ENCODE results near the gene FTCD.
"Not testable (repeated sequence)": the region's sequence is repeated elsewhere in the genome, so short reads cannot be mapped to it uniquely, and the experiment has no call there.

FTCD gene

GRCh38 chr21:46171996-46172862, 16.9 kb upstream of the FTCD start:
- no peak for DNase-seq (ENCODE audit: low read depth)

- DNase-seq (ENCODE audit: low read depth) = no peak
Observed at GRCh38 chr21:46171585-46171984, 16.2 kb upstream of the FTCD start.

GRCh38 chr21:46170436-46171193, 15.2 kb upstream of the FTCD start:
- not testable (repeated sequence) for DNase-seq (ENCODE audit: low read depth)

GRCh38 chr21:46168659-46169386, 13.4 kb upstream of the FTCD start:
- no peak for DNase-seq (ENCODE audit: low read depth)

- DNase-seq (ENCODE audit: low read depth) = no peak
Observed at GRCh38 chr21:46168238-46168637, 12.9 kb upstream of the FTCD start.

GRCh38 chr21:46165098-46165497, 9.7 kb upstream of the FTCD start:
- no peak for DNase-seq (ENCODE audit: low read depth)

- no peak for DNase-seq (ENCODE audit: low read depth)
Observed at GRCh38 chr21:46163380-46163779, 8.0 kb upstream of the FTCD start.

- no peak for DNase-seq (ENCODE audit: low read depth)
Observed at GRCh38 chr21:46161633-46162592, 6.5 kb upstream of the FTCD start.

GRCh38 chr21:46160907-46161632, 5.7 kb upstream of the FTCD start:
- DNase-seq (ENCODE audit: low read depth) = no peak

- no peak for DNase-seq (ENCODE audit: low read depth)
Observed at GRCh38 chr21:46160657-46160906, 5.2 kb upstream of the FTCD start.

GRCh38 chr21:46159841-46160656, 4.7 kb upstream of the FTCD start:
- no peak for DNase-seq (ENCODE audit: low read depth)

GRCh38 chr21:46159390-46159789, 4.0 kb upstream of the FTCD start:
- DNase-seq (ENCODE audit: low read depth) = no peak

- no peak for DNase-seq (ENCODE audit: low read depth)
Observed at GRCh38 chr21:46158666-46159300, 3.4 kb upstream of the FTCD start.

GRCh38 chr21:46157987-46158451, 2.6 kb upstream of the FTCD start:
- DNase-seq (ENCODE audit: low read depth) = no peak

- no peak for DNase-seq (ENCODE audit: low read depth)
Observed at GRCh38 chr21:46157396-46157986, 2.1 kb upstream of the FTCD start.

- no peak for DNase-seq (ENCODE audit: low read depth)
Observed at GRCh38 chr21:46156678-46157077, 1.3 kb upstream of the FTCD start.

- no peak for DNase-seq (ENCODE audit: low read depth)
Observed at GRCh38 chr21:46156378-46156645, 933 bp upstream of the FTCD start.

- DNase-seq (ENCODE audit: low read depth) = no peak
Observed at GRCh38 chr21:46154955-46155513, 345 bp downstream of the FTCD start.

Data from stimulated activated CD8-positive, alpha-beta memory T cell treated with anti-CD3 and anti-CD28 coated beads, Interleukin-12 subunit alpha, Interleukin-12 subunit beta, amount 100 ng/mL, for 1 hour (primary cell).